Spleen (tissue), 3 donors: Measurements from ENCODE around the gene SEC14L6.

ENCODE experiments used
- POLR2A ChIP-seq, 3 donors: fragments of 450-650 bp; IDR thresholded peaks; one replicate each; pipeline ENCODE4 v1.5.1; 2017; ENCODE audit warnings: antibody characterized with exemption in 3 of 3, mild to moderate bottlenecking in 1 of 3
- POLR2AphosphoS5 ChIP-seq, 3 donors: sonication (generic); formaldehyde crosslinking; IDR thresholded peaks; one replicate each; pipeline ENCODE4 v1.5.1; 2017; ENCODE audit warnings: antibody characterized with exemption in 3 of 3

DNA sequence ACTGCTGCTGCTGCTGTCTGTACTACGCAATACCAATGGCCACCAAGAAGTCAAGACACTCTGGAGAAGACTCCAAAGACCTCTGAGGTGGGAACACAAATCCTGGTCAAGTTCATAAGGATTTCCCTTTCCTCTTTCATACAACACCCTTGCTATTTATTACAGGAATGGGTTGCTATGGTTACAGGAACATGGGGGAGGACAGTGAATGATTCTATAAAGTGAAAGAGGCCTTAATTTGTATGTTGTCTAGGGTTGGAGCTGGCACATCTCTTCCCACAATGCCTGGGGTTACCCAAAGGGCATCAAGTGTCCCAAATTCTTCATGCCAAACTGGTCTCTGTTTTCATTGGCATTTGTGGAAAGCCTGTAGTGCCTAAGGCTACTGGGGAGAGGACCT, 63.4 kb downstream of the SEC14L6 start:
- no peak for TF ChIP-seq POLR2AphosphoS5 (IDR thresholded peaks at IDR 0.05)
- no peak for TF ChIP-seq POLR2A (IDR thresholded peaks at IDR 0.05)
